ENCODE results near the gene BAIAP2L1. TPM values are rescaled to one million over a fixed set of nuclear protein-coding genes. Genes with fewer than 3 reads are reported as not detected.

Gene BAIAP2L1
- total RNA-seq, 1 donor from 2014 or later = 35.1 TPM

- Histone ChIP-seq H4K20me1 (ENCODE audit: low read depth) (peaks cover 68% of the 10 kb centered on the region), H3K4me1 (peaks cover 8% of the 10 kb centered on the region), H3F3A (ENCODE audit: low read depth) (peaks cover 11% of the 10 kb centered on the region), H2AFZ (replicated peaks) (no peak overlapping the region), H3K4me3 (no peak overlapping the region), H3K4me2 (peak overlapping the region; percentile 97), H3K27me3 (no peaks in the 10 kb centered on the region), H3K9me3 (ENCODE audit: low read depth) (no peaks in the 10 kb centered on the region), H3K36me3 (no peaks in the 10 kb centered on the region), H3K9ac (no peak overlapping the region), H3K79me2 (ENCODE audit: low read depth) (peaks cover 57% of the 10 kb centered on the region), H3K27ac (no peak overlapping the region)
- Mint-ChIP-seq H3K36me3 (peaks cover 7% of the 10 kb centered on the region), H3K27ac (no peak overlapping the region), H3K4me1 (peaks cover 22% of the 10 kb centered on the region), H3K4me3 (peak overlapping the region; percentile 55), H3K9me3 (no peaks in the 10 kb centered on the region), H3K27me3 (ENCODE audit: insufficient read depth, low read depth) (peaks cover 3% of the 10 kb centered on the region)
- no peak for DNase-seq (ENCODE audit: low spot score)
- TF ChIP-seq CTCF (IDR thresholded peaks at IDR 0.05) (no peak), EZH2 (IDR thresholded peaks at IDR 0.05) (no peak), EZH2phosphoT487 (IDR thresholded peaks at IDR 0.05) (no peak)
Measured at GRCh38 chr7:98283887-98284222, 117.0 kb downstream of the BAIAP2L1 start.

GRCh38 chr7:98283127-98283886 lies 117.6 kb downstream of the BAIAP2L1 start:
- TF ChIP-seq EZH2phosphoT487 (IDR thresholded peaks at IDR 0.05) = no peak
- TF ChIP-seq EZH2 (IDR thresholded peaks at IDR 0.05) = no peak
- TF ChIP-seq CTCF (IDR thresholded peaks at IDR 0.05) = no peak
- H3F3A ChIP-seq (ENCODE audit: low read depth) = peaks cover 12% of the 10 kb centered on the region
- H3K4me1 ChIP-seq = peaks cover 8% of the 10 kb centered on the region
- Mint-ChIP-seq H3K36me3 (peaks cover 5% of the 10 kb centered on the region), H3K27me3 (ENCODE audit: insufficient read depth, low read depth) (peaks cover 6% of the 10 kb centered on the region), H3K9me3 (no peaks in the 10 kb centered on the region), H3K4me3 (peak overlapping the region; percentile 92), H3K4me1 (peaks cover 21% of the 10 kb centered on the region), H3K27ac (peak overlapping the region; percentile 53)
- H2AFZ ChIP-seq (replicated peaks) = no peak overlapping the region
- H3K9ac ChIP-seq = no peak overlapping the region
- peak overlapping the region; percentile 97 for H3K4me2 ChIP-seq
- H3K36me3 ChIP-seq = no peaks in the 10 kb centered on the region
- H3K9me3 ChIP-seq (ENCODE audit: low read depth) = no peaks in the 10 kb centered on the region
- H3K27me3 ChIP-seq = no peaks in the 10 kb centered on the region
- DNase-seq (ENCODE audit: low spot score) = no peak
- peaks cover 63% of the 10 kb centered on the region for H4K20me1 ChIP-seq (ENCODE audit: low read depth)
- no peak overlapping the region for H3K27ac ChIP-seq
- H3K4me3 ChIP-seq = peak overlapping the region; percentile 99
- H3K79me2 ChIP-seq (ENCODE audit: low read depth) = peaks cover 52% of the 10 kb centered on the region

- Mint-ChIP-seq H3K4me1 (peaks cover 22% of the 10 kb centered on the region), H3K27me3 (ENCODE audit: insufficient read depth, low read depth) (peaks cover 6% of the 10 kb centered on the region), H3K27ac (peak overlapping the region; percentile 48), H3K9me3 (no peaks in the 10 kb centered on the region), H3K4me3 (peak overlapping the region; percentile 92), H3K36me3 (peaks cover 5% of the 10 kb centered on the region)
- no peak overlapping the region for H2AFZ ChIP-seq (replicated peaks)
- peaks cover 57% of the 10 kb centered on the region for H4K20me1 ChIP-seq (ENCODE audit: low read depth)
- no peak overlapping the region for H3K9ac ChIP-seq
- H3K36me3 ChIP-seq = no peaks in the 10 kb centered on the region
- H3K9me3 ChIP-seq (ENCODE audit: low read depth) = no peaks in the 10 kb centered on the region
- H3K27me3 ChIP-seq = no peaks in the 10 kb centered on the region
- peaks cover 8% of the 10 kb centered on the region for H3K4me1 ChIP-seq
- DNase-seq (ENCODE audit: low spot score) = no peak
- H3K27ac ChIP-seq = no peak overlapping the region
- H3F3A ChIP-seq (ENCODE audit: low read depth) = peaks cover 12% of the 10 kb centered on the region
- TF ChIP-seq EZH2 (IDR thresholded peaks at IDR 0.05) (no peak), EZH2phosphoT487 (IDR thresholded peaks at IDR 0.05) (no peak), CTCF (IDR thresholded peaks at IDR 0.05) (no peak)
- H3K4me2 ChIP-seq = peak overlapping the region; percentile 97
- peaks cover 46% of the 10 kb centered on the region for H3K79me2 ChIP-seq (ENCODE audit: low read depth)
- peak overlapping the region; percentile 99 for H3K4me3 ChIP-seq
Measured at GRCh38 chr7:98282703-98283102, 118.2 kb downstream of the BAIAP2L1 start.
